Erythroblast (primary cell): ENCODE results near the gene LOXL4.

Experiments
- DNase-seq, 2 experiments: peaks; one replicate each; lab custom pipeline; 2025; lab: John Stamatoyannopoulos, UW
- GATA1 ChIP-seq: IDR thresholded peaks from 2 replicates; pipeline ENCODE4 v1.6.1; 2011; ENCODE audit warnings: low read depth, mild to moderate bottlenecking, control low read depth, low read length, moderate library complexity
- POLR2A ChIP-seq: IDR thresholded peaks from 2 replicates; pipeline ENCODE4 v1.6.1; 2011; ENCODE audit warnings: mild to moderate bottlenecking, low read length

The LOXL4 gene

GRCh38 chr10:98264378-98265065, 3.5 kb downstream of the LOXL4 start:
- DNase-seq = no peak
- no peak for TF ChIP-seq GATA1
- TF ChIP-seq POLR2A = no peak

GRCh38 chr10:98263088-98263487, 4.9 kb downstream of the LOXL4 start:
- no peak for TF ChIP-seq POLR2A
- DNase-seq = no peak

GRCh38 chr10:98262571-98262970, 5.4 kb downstream of the LOXL4 start:
- TF ChIP-seq POLR2A = no peak
- no peak for TF ChIP-seq GATA1
- peak; percentile 42 to 53 for DNase-seq

- no peak for DNase-seq
These were observed 6.3 kb downstream of the LOXL4 start for GRCh38 chr10:98261436-98262277.

GRCh38 chr10:98260752-98261151, 7.2 kb downstream of the LOXL4 start:
- TF ChIP-seq POLR2A (no peak), GATA1 (no peak)
- no peak for DNase-seq

More at GRCh38 chr10:98261436-98262277, 6.3 kb downstream of the LOXL4 start:
- TF ChIP-seq GATA1 = no peak

- DNase-seq = no peak
- TF ChIP-seq GATA1 = no peak
- no peak for TF ChIP-seq POLR2A
These were observed 7.6 kb downstream of the LOXL4 start for GRCh38 chr10:98260350-98260749.

GRCh38 chr10:98259606-98260315, 8.2 kb downstream of the LOXL4 start:
- DNase-seq = peak; percentile 11 to 39
- TF ChIP-seq POLR2A (no peak), GATA1 (no peak)

GRCh38 chr10:98258683-98259454, 9.1 kb downstream of the LOXL4 start:
- DNase-seq = no peak
- TF ChIP-seq GATA1 (no peak), POLR2A (no peak)

- DNase-seq = no peak
- no peak for TF ChIP-seq GATA1
- no peak for TF ChIP-seq POLR2A
These were observed 10.0 kb downstream of the LOXL4 start for GRCh38 chr10:98257961-98258360.

GRCh38 chr10:98257198-98257597, 10.8 kb downstream of the LOXL4 start:
- no peak for DNase-seq
- no peak for TF ChIP-seq POLR2A
- TF ChIP-seq GATA1 = no peak

- TF ChIP-seq POLR2A = no peak
- no peak for TF ChIP-seq GATA1
- no peak for DNase-seq
These were observed 11.3 kb downstream of the LOXL4 start for GRCh38 chr10:98256692-98257091.

GRCh38 chr10:98255146-98255877, 12.7 kb downstream of the LOXL4 start:
- no peak for DNase-seq
- TF ChIP-seq GATA1 (no peak), POLR2A (no peak)
